ENCODE measurements around the gene RINL.

- TF ChIP-seq POLR2A (IDR thresholded peaks at IDR 0.05) (no peak), CTCF (IDR thresholded peaks at IDR 0.05) (no peak)
Observed at GRCh38 chr19:38845374-38846024, 32.6 kb downstream of the RINL start.

Data from testis (tissue), 2 donors.